ENCODE measurements around the gene SMYD3. TPM values are rescaled to one million over a fixed set of nuclear protein-coding genes. Genes with fewer than 3 reads are reported as not detected.

Gene SMYD3
- total RNA-seq, 2 donors from 2014 or later, result 16.2 to 16.4 TPM

DNA sequence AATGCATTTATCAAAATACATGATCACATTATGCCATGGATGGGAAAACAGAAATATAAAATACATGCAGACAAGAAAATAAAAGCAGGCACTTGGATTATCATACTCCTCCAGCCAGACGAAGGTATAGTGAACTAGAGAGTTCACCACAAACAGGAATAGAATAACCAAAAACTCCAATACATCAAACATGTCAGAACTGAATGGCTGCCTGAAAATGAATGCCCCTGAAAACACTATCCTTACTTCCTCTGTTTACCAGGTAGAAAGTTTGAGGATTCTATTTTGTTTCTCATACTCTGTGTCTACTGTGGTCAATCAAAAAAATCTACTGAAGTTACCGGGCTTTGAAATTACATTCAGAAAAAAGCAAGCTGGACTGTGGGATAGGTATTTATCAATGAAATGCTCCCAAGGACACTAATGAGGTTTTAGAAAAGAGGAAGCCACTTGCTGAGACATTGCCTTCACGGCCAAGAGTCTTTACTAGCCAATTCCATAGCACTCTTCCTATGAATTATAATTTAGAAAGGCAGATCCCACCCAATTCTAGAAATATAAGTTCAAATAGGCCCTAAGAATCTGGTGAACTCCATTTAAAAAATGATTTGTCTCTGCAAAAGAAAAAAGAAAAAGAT is 197.7 kb downstream of the SMYD3 start:
- intact Hi-C loops (cut with DNase I), result no loop called here
- no peak for DNase-seq
- H3K36me3 ChIP-seq, result no peaks in the 10 kb centered on the region
- no peaks in the 10 kb centered on the region for H3K9me3 ChIP-seq
- H3K27ac ChIP-seq, result no peak overlapping the region
- no peaks in the 10 kb centered on the region for H3K27me3 ChIP-seq
- H3K9ac ChIP-seq (ENCODE audit: low read depth in 2 of 2, low read length in 2 of 2), result no peak overlapping the region
- H3K4me1 ChIP-seq, result no peaks in the 10 kb centered on the region
- H3K4me3 ChIP-seq, result no peak overlapping the region
- TF ChIP-seq, protein P1, sequence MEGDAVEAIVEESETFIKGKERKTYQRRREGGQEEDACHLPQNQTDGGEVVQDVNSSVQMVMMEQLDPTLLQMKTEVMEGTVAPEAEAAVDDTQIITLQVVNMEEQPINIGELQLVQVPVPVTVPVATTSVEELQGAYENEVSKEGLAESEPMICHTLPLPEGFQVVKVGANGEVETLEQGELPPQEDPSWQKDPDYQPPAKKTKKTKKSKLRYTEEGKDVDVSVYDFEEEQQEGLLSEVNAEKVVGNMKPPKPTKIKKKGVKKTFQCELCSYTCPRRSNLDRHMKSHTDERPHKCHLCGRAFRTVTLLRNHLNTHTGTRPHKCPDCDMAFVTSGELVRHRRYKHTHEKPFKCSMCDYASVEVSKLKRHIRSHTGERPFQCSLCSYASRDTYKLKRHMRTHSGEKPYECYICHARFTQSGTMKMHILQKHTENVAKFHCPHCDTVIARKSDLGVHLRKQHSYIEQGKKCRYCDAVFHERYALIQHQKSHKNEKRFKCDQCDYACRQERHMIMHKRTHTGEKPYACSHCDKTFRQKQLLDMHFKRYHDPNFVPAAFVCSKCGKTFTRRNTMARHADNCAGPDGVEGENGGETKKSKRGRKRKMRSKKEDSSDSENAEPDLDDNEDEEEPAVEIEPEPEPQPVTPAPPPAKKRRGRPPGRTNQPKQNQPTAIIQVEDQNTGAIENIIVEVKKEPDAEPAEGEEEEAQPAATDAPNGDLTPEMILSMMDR (IDR thresholded peaks at IDR 0.05), result no peak

DNA sequence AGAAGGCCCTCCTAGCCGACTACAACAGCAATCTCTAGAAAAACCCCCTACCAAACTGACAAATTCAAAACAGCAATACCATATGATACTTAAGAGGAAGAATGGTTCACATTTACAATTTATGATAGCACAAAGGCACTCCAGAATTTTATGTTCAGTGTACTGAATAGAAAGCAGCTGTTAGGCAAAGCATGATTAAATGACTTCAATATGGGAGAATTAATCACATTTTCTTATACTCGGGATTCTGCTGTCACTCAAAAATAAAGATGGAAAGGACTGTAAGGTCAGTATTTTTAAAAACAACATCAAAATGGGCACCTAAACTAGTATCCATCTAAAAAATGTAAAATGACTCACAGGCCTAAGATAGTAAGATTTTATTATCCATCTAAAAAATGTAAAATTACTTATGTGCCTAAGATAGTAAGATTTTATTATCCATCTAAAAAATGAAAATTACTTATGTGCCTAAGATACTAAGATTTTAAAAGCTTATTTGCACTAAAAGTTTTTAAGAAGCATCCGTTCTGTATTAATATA is 198.5 kb downstream of the SMYD3 start:
- H3K9me3 ChIP-seq, result no peaks in the 10 kb centered on the region
- intact Hi-C loops (cut with DNase I), result no loop called here
- TF ChIP-seq, protein P1 (IDR thresholded peaks at IDR 0.05), result no peak
- H3K27ac ChIP-seq, result no peak overlapping the region
- H3K4me1 ChIP-seq, result no peaks in the 10 kb centered on the region
- H3K36me3 ChIP-seq, result no peaks in the 10 kb centered on the region
- H3K9ac ChIP-seq (ENCODE audit: low read depth in 2 of 2, low read length in 2 of 2), result no peak overlapping the region
- H3K4me3 ChIP-seq, result no peak overlapping the region
- no peaks in the 10 kb centered on the region for H3K27me3 ChIP-seq
- DNase-seq, result no peak

DNA sequence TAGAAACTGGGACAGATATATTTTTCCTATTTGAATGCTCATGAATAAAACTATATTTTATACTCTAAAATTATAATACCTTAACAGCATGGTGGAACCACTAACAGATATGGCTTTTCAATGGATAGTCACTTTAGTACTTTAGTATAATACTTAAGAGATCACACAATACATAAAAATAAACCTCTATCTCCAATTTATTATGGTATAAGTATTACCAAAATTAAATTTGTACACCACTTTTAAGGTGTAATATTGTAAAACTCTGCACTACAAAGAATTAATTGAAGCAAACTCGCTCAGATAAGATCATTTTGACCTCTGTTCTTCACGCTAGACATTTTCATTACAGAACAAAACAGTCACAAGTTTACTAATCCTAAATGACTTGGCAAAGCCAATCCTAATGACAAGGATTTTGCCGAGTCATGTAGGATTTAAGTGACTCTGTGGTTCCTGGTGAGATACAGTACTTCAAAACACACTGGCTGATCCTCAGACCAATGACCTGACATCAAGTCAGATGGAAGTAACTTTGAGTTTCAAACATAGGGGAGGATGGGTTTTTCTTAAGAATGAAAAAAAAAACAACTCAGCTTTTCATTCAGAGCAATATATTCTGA is 200.6 kb downstream of the SMYD3 start:
- Histone ChIP-seq H3K4me1 (no peaks in the 10 kb centered on the region), H3K27ac (no peak overlapping the region), H3K9ac (ENCODE audit: low read depth in 2 of 2, low read length in 2 of 2) (no peak overlapping the region), H3K36me3 (no peaks in the 10 kb centered on the region), H3K4me3 (no peak overlapping the region), H3K27me3 (no peaks in the 10 kb centered on the region), H3K9me3 (no peaks in the 10 kb centered on the region)
- TF ChIP-seq, protein P1 (IDR thresholded peaks at IDR 0.05), result no peak
- intact Hi-C loops (cut with DNase I), result no loop called here
- no peak for DNase-seq

DNA sequence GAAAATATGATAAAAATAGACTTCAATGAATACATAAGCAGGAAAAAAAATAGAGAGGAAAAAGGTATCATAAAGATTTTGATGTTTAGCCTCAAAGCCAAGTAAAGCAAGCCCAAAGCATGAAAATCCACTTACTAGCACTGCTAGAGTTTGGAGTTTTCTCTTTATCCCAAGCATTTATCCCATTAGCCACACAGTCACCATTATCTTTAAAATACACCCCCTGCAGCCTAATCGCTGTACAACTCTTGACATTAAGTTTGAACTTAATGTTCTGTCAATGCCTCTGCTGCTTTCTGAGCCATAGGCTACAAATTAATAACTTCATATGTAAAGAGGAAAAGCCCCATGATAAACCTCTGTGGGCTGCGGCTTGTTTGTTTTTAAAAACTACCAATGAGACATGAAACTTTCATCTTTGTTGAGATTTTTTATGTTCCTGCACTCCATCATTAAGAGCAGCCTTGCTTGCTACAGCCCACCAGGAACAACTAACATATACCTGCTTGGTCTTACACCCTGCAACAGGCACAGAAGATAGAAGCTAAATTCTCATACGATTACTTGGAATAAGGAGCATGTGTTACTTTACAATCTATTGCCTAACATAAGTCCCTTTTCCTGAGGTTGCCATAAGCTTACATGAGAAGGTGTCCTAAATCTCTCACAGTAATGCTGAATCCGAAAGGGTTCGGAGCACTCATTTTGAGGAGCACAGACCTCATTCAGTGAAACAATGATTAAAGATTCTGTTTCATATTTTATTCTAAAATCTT is 202.4 kb downstream of the SMYD3 start:
- TF ChIP-seq, protein P1 (IDR thresholded peaks at IDR 0.05), result no peak

DNA sequence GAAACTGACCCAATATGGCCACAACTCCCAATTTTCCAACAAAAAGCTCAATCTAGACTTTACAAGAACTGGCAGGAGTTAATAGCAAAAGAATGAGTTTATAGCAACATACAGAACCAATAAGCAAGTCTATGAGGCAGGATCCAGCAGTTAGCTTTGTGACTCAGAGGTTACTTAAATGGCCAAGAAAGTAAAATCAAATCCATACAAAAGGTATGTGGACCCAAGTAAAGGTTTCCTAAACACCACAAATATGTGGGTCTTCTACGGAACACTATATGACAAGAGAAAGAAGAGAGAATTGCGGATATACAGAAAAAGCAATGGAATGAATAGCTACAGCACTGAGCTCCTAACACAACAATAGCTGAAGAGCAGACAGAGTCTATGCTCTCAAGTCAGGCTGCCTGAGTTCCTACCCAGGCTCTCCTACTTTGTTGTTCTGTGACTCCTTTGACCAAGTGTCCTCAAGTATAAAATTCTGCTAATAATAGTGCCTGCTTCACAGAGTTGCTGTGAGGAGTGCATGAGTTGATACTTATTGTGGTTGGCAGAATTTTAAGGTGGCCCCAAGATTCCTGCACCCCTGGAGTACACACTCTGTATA is 204.3 kb downstream of the SMYD3 start:
- Histone ChIP-seq H3K36me3 (no peaks in the 10 kb centered on the region), H3K27me3 (no peaks in the 10 kb centered on the region), H3K4me1 (no peaks in the 10 kb centered on the region), H3K4me3 (no peak overlapping the region), H3K9ac (ENCODE audit: low read depth in 2 of 2, low read length in 2 of 2) (no peak overlapping the region), H3K27ac (no peak overlapping the region), H3K9me3 (no peaks in the 10 kb centered on the region)
- DNase-seq, result no peak
- intact Hi-C loops (cut with DNase I), result no loop called here
- TF ChIP-seq, protein P1 (IDR thresholded peaks at IDR 0.05), result no peak

More for the DNA sequence above, 202.4 kb downstream of the SMYD3 start:
- DNase-seq, result no peak
- H3K4me3 ChIP-seq, result no peak overlapping the region
- intact Hi-C loops (cut with DNase I), result no loop called here
- H3K4me1 ChIP-seq, result no peaks in the 10 kb centered on the region
- no peaks in the 10 kb centered on the region for H3K9me3 ChIP-seq
- no peaks in the 10 kb centered on the region for H3K36me3 ChIP-seq
- no peaks in the 10 kb centered on the region for H3K27me3 ChIP-seq
- H3K27ac ChIP-seq, result no peak overlapping the region
- no peak overlapping the region for H3K9ac ChIP-seq (ENCODE audit: low read depth in 2 of 2, low read length in 2 of 2)
